SK-N-SH treated with all-trans-retinoic acid at 6 μM for 48 hours (cell line): ENCODE results near the gene MEG3.

Experiments
- ATAC-seq: fragments of 200-7000 bp; cut with Tn5 transposase; 3 replicates; pipeline ENCODE4 v1.9.1; 2020; ENCODE audit warnings: mild to moderate bottlenecking, moderate library complexity
- ARNTL ChIP-seq: fragments of 450-650 bp; formaldehyde crosslinking; IDR thresholded peaks from 2 replicates; pipeline ENCODE4 v1.5.0; 2020; ENCODE audit warnings: low read depth, mild to moderate bottlenecking, moderate library complexity, borderline replicate concordance
- CSDC2 ChIP-seq: fragments of 250-450 bp; sonication (Bioruptor Pico); IDR thresholded peaks from 2 replicates; pipeline ENCODE4 v1.5.0; 2020; ENCODE audit warnings: mild to moderate bottlenecking, moderate library complexity
- ESRRG ChIP-seq: fragments of 250-450 bp; sonication (Bioruptor Pico); IDR thresholded peaks from 2 replicates; pipeline ENCODE4 v1.6.1; 2021; ENCODE audit warnings: mild to moderate bottlenecking
- GLIS3 ChIP-seq: fragments of 250-450 bp; sonication (Bioruptor Pico); IDR thresholded peaks from 2 replicates; pipeline ENCODE4 v1.5.0; 2020; ENCODE audit warnings: mild to moderate bottlenecking, moderate library complexity
- ISL1 ChIP-seq: fragments of 250-450 bp; sonication (Bioruptor Pico); IDR thresholded peaks from 2 replicates; pipeline ENCODE4 v2.1.2; 2022; ENCODE audit warnings: mild to moderate bottlenecking, moderate library complexity
- OSR1 ChIP-seq: fragments of 250-450 bp; sonication (Bioruptor Pico); IDR thresholded peaks from 2 replicates; pipeline ENCODE4 v1.8.0; 2022; ENCODE audit warnings: moderate library complexity, mild to moderate bottlenecking, inconsistent platforms
- PPARA ChIP-seq: fragments of 250-450 bp; sonication (Bioruptor Pico); IDR thresholded peaks from 2 replicates; pipeline ENCODE4 v1.5.0; 2020; ENCODE audit warnings: mild to moderate bottlenecking, borderline replicate concordance
- RARB ChIP-seq: fragments of 250-450 bp; sonication (Bioruptor Pico); IDR thresholded peaks from 2 replicates; pipeline ENCODE4 v1.8.0; 2021; ENCODE audit warnings: mild to moderate bottlenecking, moderate library complexity
- SNAI2 ChIP-seq: fragments of 250-450 bp; sonication (Bioruptor Pico); IDR thresholded peaks from 2 replicates; pipeline ENCODE4 v1.5.0; 2020; ENCODE audit warnings: mild to moderate bottlenecking, moderate library complexity
- TCF4 ChIP-seq: fragments of 250-450 bp; sonication (Bioruptor Pico); IDR thresholded peaks from 2 replicates; pipeline ENCODE4 v1.8.0; 2021; ENCODE audit warnings: mild to moderate bottlenecking, moderate library complexity, borderline replicate concordance
- TOX ChIP-seq: fragments of 250-450 bp; sonication (Bioruptor Pico); IDR thresholded peaks from 2 replicates; pipeline ENCODE4 v1.8.0; 2021; ENCODE audit warnings: mild to moderate bottlenecking, moderate library complexity, borderline replicate concordance
- ZC3H10 ChIP-seq: fragments of 250-450 bp; sonication (Bioruptor Pico); IDR thresholded peaks from 2 replicates; pipeline ENCODE4 v1.5.1; 2021; ENCODE audit warnings: mild to moderate bottlenecking, moderate library complexity
- ZFP3 ChIP-seq: fragments of 250-450 bp; sonication (Bioruptor Pico); IDR thresholded peaks from 2 replicates; pipeline ENCODE4 v1.5.0; 2020; ENCODE audit warnings: mild to moderate bottlenecking, moderate library complexity
- ZFP30 ChIP-seq: fragments of 450-650 bp; formaldehyde crosslinking; IDR thresholded peaks from 2 replicates; pipeline ENCODE4 v1.5.0; 2022; ENCODE audit warnings: mild to moderate bottlenecking, moderate library complexity
- ZNF565 ChIP-seq: fragments of 450-650 bp; formaldehyde crosslinking; conservative IDR thresholded peaks from 2 replicates; pipeline ENCODE4 v1.5.0; 2020; ENCODE audit warnings: low read depth, mild to moderate bottlenecking, moderate library complexity
- ZNF70 ChIP-seq: fragments of 450-650 bp; formaldehyde crosslinking; IDR thresholded peaks from 2 replicates; pipeline ENCODE4 v1.5.0; 2020; ENCODE audit warnings: mild to moderate bottlenecking, moderate library complexity
- ZNF8 ChIP-seq: fragments of 450-650 bp; formaldehyde crosslinking; IDR thresholded peaks from 2 replicates; pipeline ENCODE4 v1.5.0; 2020; ENCODE audit warnings: mild to moderate bottlenecking, moderate library complexity
- TF ChIP-seq, protein P1 (sequence below): fragments of 250-450 bp; sonication (Bioruptor Pico); IDR thresholded peaks from 2 replicates; pipeline ENCODE4 v1.5.1; 2021; ENCODE audit warnings: mild to moderate bottlenecking, moderate library complexity
- TF ChIP-seq, protein P2 (sequence below): fragments of 250-450 bp; sonication (Bioruptor Pico); IDR thresholded peaks from 2 replicates; pipeline ENCODE4 v1.8.0; 2021; ENCODE audit warnings: low read depth, mild to moderate bottlenecking, moderate library complexity, borderline replicate concordance
- TF ChIP-seq, protein P3 (sequence below): fragments of 250-450 bp; sonication (Bioruptor Pico); IDR thresholded peaks from 2 replicates; pipeline ENCODE4 v1.5.0; 2020; ENCODE audit warnings: mild to moderate bottlenecking, moderate library complexity
- TF ChIP-seq, protein P4 (sequence below): fragments of 250-450 bp; sonication (Bioruptor Pico); IDR thresholded peaks from 2 replicates; pipeline ENCODE4 v1.8.0; 2020; ENCODE audit warnings: mild to moderate bottlenecking, moderate library complexity, borderline replicate concordance

Gene MEG3

DNA sequence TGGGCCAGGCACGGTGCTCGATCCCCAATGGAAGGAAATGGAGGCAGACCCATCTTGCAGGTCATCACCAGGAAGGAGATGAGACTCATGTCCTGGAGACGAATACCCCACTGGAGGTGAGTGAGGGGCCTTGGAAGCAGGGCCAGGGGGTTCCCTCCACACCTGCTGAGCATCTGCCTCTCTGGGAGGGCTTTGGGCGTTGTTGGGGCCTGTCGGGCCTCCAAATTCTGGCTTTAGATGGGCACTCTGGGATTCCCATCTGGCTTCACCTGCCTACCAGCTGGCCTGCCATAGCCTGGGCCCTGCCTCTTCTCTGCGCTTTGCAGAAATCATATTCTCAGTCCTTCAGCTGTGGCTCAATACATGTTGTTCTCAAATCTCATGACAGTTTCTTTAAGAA is 63.7 kb downstream of the MEG3 start:
- no peak for ATAC-seq
- TF ChIP-seq RARB (CRISPR knock-in tag): no peak
- TF ChIP-seq, all 23 proteins: peak for 0

DNA sequence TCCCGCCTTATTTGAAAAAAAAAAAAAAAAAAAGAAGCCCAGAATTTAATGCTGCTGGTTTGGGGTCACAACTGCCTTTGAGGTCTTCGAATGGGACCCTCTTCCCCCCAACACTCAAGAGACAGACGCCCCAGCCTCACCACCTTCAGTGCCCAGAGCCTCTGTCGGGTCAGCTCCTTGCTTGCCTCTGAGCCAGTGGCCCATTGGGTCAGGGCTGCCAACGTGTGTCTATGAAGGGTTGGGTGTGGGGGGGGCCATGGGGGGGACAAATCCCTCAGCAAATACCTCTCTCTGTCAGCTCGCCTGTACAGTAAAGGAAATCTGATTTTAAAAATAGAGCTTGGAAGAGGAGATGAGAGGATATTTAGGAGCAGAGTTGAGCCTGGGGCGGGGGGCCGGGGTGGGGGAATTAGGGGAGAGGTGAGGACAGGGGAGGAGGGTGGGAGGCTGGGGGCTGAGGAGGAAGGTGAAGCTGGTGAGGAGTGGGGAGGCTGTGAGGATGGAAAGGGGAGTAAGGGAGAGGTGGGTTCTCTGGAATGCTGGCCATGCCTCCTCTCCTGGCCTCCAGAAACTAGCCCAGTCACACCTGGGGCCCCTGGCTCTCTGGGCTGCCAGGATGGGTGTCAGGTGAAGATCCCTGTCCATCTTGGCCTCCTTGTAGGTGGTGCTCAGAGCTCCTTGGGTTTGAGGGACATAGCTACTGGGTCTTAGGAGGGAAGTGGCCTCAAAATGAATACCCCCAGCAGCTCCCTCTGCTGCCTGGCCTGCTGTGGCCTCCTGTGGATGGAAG is 64.3 kb downstream of the MEG3 start:
- TF ChIP-seq TCF4 (CRISPR knock-in tag): no peak
- TF ChIP-seq, protein P1, sequence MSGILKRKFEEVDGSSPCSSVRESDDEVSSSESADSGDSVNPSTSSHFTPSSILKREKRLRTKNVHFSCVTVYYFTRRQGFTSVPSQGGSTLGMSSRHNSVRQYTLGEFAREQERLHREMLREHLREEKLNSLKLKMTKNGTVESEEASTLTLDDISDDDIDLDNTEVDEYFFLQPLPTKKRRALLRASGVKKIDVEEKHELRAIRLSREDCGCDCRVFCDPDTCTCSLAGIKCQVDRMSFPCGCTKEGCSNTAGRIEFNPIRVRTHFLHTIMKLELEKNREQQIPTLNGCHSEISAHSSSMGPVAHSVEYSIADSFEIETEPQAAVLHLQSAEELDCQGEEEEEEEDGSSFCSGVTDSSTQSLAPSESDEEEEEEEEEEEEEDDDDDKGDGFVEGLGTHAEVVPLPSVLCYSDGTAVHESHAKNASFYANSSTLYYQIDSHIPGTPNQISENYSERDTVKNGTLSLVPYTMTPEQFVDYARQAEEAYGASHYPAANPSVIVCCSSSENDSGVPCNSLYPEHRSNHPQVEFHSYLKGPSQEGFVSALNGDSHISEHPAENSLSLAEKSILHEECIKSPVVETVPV (CRISPR knock-in tag): no peak
- no peak for TF ChIP-seq ZNF8
- no peak for TF ChIP-seq ZC3H10
- no peak for TF ChIP-seq CSDC2 (CRISPR knock-in tag)
- TF ChIP-seq, protein P2, sequence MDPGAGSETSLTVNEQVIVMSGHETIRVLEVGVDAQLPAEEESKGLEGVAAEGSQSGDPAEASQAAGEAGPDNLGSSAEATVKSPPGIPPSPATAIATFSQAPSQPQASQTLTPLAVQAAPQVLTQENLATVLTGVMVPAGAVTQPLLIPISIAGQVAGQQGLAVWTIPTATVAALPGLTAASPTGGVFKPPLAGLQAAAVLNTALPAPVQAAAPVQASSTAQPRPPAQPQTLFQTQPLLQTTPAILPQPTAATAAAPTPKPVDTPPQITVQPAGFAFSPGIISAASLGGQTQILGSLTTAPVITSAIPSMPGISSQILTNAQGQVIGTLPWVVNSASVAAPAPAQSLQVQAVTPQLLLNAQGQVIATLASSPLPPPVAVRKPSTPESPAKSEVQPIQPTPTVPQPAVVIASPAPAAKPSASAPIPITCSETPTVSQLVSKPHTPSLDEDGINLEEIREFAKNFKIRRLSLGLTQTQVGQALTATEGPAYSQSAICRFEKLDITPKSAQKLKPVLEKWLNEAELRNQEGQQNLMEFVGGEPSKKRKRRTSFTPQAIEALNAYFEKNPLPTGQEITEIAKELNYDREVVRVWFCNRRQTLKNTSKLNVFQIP (CRISPR knock-in tag): no peak
- TF ChIP-seq SNAI2: no peak
- no peak for TF ChIP-seq OSR1
- TF ChIP-seq ZFP3 (CRISPR knock-in tag): no peak
- no peak for TF ChIP-seq PPARA (CRISPR knock-in tag)
- no peak for TF ChIP-seq ZNF565
- no peak for TF ChIP-seq TOX (CRISPR knock-in tag)
- no peak for TF ChIP-seq GLIS3 (CRISPR knock-in tag)
- no peak for TF ChIP-seq ISL1 (CRISPR knock-in tag)
- TF ChIP-seq, protein P3, sequence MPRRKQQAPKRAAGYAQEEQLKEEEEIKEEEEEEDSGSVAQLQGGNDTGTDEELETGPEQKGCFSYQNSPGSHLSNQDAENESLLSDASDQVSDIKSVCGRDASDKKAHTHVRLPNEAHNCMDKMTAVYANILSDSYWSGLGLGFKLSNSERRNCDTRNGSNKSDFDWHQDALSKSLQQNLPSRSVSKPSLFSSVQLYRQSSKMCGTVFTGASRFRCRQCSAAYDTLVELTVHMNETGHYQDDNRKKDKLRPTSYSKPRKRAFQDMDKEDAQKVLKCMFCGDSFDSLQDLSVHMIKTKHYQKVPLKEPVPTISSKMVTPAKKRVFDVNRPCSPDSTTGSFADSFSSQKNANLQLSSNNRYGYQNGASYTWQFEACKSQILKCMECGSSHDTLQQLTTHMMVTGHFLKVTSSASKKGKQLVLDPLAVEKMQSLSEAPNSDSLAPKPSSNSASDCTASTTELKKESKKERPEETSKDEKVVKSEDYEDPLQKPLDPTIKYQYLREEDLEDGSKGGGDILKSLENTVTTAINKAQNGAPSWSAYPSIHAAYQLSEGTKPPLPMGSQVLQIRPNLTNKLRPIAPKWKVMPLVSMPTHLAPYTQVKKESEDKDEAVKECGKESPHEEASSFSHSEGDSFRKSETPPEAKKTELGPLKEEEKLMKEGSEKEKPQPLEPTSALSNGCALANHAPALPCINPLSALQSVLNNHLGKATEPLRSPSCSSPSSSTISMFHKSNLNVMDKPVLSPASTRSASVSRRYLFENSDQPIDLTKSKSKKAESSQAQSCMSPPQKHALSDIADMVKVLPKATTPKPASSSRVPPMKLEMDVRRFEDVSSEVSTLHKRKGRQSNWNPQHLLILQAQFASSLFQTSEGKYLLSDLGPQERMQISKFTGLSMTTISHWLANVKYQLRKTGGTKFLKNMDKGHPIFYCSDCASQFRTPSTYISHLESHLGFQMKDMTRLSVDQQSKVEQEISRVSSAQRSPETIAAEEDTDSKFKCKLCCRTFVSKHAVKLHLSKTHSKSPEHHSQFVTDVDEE (CRISPR knock-in tag): no peak
- TF ChIP-seq ARNTL: no peak
- TF ChIP-seq ESRRG (CRISPR knock-in tag): no peak
- TF ChIP-seq, protein P4, sequence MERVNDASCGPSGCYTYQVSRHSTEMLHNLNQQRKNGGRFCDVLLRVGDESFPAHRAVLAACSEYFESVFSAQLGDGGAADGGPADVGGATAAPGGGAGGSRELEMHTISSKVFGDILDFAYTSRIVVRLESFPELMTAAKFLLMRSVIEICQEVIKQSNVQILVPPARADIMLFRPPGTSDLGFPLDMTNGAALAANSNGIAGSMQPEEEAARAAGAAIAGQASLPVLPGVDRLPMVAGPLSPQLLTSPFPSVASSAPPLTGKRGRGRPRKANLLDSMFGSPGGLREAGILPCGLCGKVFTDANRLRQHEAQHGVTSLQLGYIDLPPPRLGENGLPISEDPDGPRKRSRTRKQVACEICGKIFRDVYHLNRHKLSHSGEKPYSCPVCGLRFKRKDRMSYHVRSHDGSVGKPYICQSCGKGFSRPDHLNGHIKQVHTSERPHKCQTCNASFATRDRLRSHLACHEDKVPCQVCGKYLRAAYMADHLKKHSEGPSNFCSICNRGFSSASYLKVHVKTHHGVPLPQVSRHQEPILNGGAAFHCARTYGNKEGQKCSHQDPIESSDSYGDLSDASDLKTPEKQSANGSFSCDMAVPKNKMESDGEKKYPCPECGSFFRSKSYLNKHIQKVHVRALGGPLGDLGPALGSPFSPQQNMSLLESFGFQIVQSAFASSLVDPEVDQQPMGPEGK (CRISPR knock-in tag): no peak
- ATAC-seq: no peak

DNA sequence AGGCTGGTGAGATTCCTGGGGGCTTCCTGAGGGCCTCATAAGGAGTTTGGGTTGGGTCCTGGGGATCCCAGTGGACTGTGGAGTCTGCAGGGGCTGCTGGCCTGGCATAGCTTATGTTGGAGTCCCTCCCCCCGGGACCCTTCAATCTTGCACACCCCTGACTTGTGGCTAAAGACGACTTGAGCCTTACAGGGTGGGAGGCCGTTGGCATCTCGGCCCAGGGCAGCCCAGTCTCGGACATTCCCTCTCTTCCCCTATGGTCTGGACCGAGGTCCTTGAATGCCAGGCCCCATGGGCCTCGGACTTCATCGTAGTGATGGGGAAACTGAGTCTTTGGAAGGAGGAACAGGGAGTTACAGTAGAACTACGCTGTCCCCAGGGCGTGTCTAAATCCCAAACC is 65.1 kb downstream of the MEG3 start:
- ATAC-seq: no peak
- TF ChIP-seq ZFP3 (CRISPR knock-in tag): no peak
- TF ChIP-seq, protein P4 (CRISPR knock-in tag): no peak
- TF ChIP-seq ZFP30 (CRISPR knock-in tag): no peak
- no peak for TF ChIP-seq OSR1
- TF ChIP-seq SNAI2: no peak
- no peak for TF ChIP-seq TCF4 (CRISPR knock-in tag)
- TF ChIP-seq ZNF565: no peak
- no peak for TF ChIP-seq ZNF8
- TF ChIP-seq ISL1 (CRISPR knock-in tag): no peak
- no peak for TF ChIP-seq GLIS3 (CRISPR knock-in tag)
- TF ChIP-seq, protein P2 (CRISPR knock-in tag): no peak
- TF ChIP-seq, protein P3 (CRISPR knock-in tag): no peak
- no peak for TF ChIP-seq TOX (CRISPR knock-in tag)
- TF ChIP-seq ZNF70 (CRISPR knock-in tag): no peak
- no peak for TF ChIP-seq ESRRG (CRISPR knock-in tag)
- TF ChIP-seq RARB (CRISPR knock-in tag): no peak
